Lower lobe of right lung (tissue), 2 donors: Measurements from ENCODE around the gene PKP3. TPM values are rescaled to one million over a fixed set of nuclear protein-coding genes. Genes with fewer than 3 reads are reported as not detected.

Experiments used
- ATAC-seq, 2 donors: fragments of 200-7000 bp; cut with Tn5 transposase; one replicate each; pipeline ENCODE4 v1.9.1; 2020 to 2022; ENCODE audit warnings: mild to moderate bottlenecking in 2 of 2, moderate library complexity in 2 of 2
- DNase-seq: peaks from one replicate; pipeline ENCODE4 v3.0.0-alpha.2; 2020
- H3K27ac ChIP-seq: fragments of 200-600 bp; one replicate; pipeline ENCODE4 v1.8.0; 2022
- H3K27me3 ChIP-seq: fragments of 200-600 bp; one replicate; pipeline ENCODE4 v1.8.0; 2022; ENCODE audit warnings: low read depth
- H3K36me3 ChIP-seq: fragments of 200-600 bp; one replicate; pipeline ENCODE4 v1.8.0; 2022; ENCODE audit warnings: mild to moderate bottlenecking
- H3K4me1 ChIP-seq: fragments of 200-600 bp; one replicate; pipeline ENCODE4 v1.8.0; 2022
- H3K4me3 ChIP-seq: fragments of 200-600 bp; one replicate; pipeline ENCODE4 v1.8.0; 2022; ENCODE audit warnings: mild to moderate bottlenecking
- H3K9me3 ChIP-seq: fragments of 200-600 bp; one replicate; pipeline ENCODE4 v1.8.0; 2022
- CTCF ChIP-seq: fragments of 200-600 bp; IDR thresholded peaks from one replicate; pipeline ENCODE4 v1.8.0; 2022; ENCODE audit warnings: antibody characterized with exemption, mild to moderate bottlenecking
- intact Hi-C: fragments of 100-400 bp; cut with DNase I; formaldehyde crosslinking; loops from one replicate; pipeline ENCODE4 v1.11.0; 2022
- total RNA-seq: library from RNA; stranded (reverse); fragmentation: NEBNext Ultra II Directional; extraction: Animal tissue kit (Norgen Biotek cat#: 25700); gene quantifications from one replicate; pipeline ENCODE4 v1.2.1, GENCODE V29; 2021
- donor health status: DM: no; HTN: yes; CAD: no; lungs with severe emphysema.

The PKP3 gene
- total RNA-seq, 1 donor from 2014 or later, result 23.1 TPM

GRCh38 chr11:350723-351255 is 43.2 kb upstream of the PKP3 start:
- intact Hi-C loops, result loop anchor here (10.0 kb wide), 1 partner anchor 46 kb away; the partner anchor contains the start of gene IFITM2
- Histone ChIP-seq H3K4me3 (no peak overlapping the region), H3K4me1 (peaks cover 32% of the 10 kb centered on the region), H3K36me3 (no peaks in the 10 kb centered on the region), H3K9me3 (no peaks in the 10 kb centered on the region), H3K27ac (no peak overlapping the region), H3K27me3 (no peaks in the 10 kb centered on the region)
- DNase-seq (no peak), ATAC-seq (no peak)
- no peak for TF ChIP-seq CTCF

DNA sequence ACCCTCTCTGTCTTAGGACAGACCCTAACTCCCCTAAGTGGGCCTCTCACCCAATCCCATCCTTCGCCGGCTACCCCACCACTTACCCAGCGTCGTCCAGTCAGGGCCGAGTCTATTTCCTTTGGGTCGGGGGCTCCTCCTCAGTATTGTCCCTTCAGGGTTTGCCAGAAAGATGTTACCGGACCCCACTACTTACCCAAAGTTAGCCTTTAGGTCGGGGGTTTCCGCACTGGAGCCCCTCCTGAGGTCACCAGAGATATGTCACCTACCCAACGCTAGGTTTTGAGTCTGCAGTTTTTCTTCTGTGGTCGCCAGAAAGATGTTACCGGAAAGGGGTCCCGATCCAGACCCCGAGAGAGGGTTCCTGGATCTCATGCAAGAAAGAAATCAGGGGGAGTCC is 42.6 kb upstream of the PKP3 start:
- DNase-seq (no peak), ATAC-seq (no peak)
- Histone ChIP-seq H3K9me3 (no peaks in the 10 kb centered on the region), H3K4me1 (peaks cover 32% of the 10 kb centered on the region), H3K27me3 (no peaks in the 10 kb centered on the region), H3K4me3 (no peak overlapping the region), H3K36me3 (no peaks in the 10 kb centered on the region), H3K27ac (no peak overlapping the region)
- no peak for TF ChIP-seq CTCF
- intact Hi-C loops, result loop anchor here (10.0 kb wide), 1 partner anchor 47 kb away; the partner anchor contains the start of gene IFITM2

DNA sequence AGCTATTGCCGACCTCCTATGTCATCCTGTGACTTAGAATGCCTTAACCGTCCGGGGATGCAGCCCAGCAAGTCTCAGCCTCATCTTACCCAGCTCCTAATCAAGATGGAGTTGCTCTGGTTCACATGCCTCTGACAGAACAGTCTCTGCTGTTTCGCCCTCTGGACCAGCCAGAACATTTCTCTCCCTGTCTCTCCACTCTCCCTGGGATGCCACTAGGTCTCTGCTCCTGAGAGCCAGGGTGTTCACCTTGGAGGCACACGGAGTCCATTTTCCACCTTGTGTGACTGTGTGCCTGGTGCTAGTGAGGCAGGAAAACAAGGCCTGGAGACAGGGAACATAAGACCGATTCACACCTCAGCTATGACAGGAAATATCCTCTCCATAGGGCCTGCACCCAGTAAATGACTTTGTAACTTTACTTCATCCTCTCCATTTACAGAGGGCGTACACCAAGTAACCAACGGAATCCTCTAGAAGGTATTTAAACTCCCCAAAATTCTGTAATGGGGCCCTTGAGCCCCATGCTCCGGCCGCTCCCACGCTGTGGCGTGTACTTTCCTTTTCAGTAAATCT is 41.5 kb upstream of the PKP3 start:
- Histone ChIP-seq H3K27me3 (no peaks in the 10 kb centered on the region), H3K27ac (peak overlapping the region; percentile 96), H3K4me3 (no peak overlapping the region), H3K36me3 (no peaks in the 10 kb centered on the region), H3K9me3 (no peaks in the 10 kb centered on the region), H3K4me1 (peaks cover 32% of the 10 kb centered on the region)
- no peak for ATAC-seq
- no peak for DNase-seq
- no peak for TF ChIP-seq CTCF
- intact Hi-C loops, result loop anchor here (10.0 kb wide), 1 partner anchor 48 kb away; the partner anchor contains the start of gene IFITM2

GRCh38 chr11:353179-353873 is 40.7 kb upstream of the PKP3 start:
- no peaks in the 10 kb centered on the region for H3K27me3 ChIP-seq
- H3K36me3 ChIP-seq, result no peaks in the 10 kb centered on the region
- intact Hi-C loops, result loop anchor here (10.0 kb wide), 1 partner anchor 49 kb away; the partner anchor contains the start of gene IFITM2
- peak overlapping the region; percentile 96 for H3K27ac ChIP-seq
- H3K9me3 ChIP-seq, result no peaks in the 10 kb centered on the region
- DNase-seq (peak; percentile 73), ATAC-seq (peak; percentile 30 to 36)
- no peak overlapping the region for H3K4me3 ChIP-seq
- peaks cover 32% of the 10 kb centered on the region for H3K4me1 ChIP-seq
- no peak for TF ChIP-seq CTCF

GRCh38 chr11:355581-356458 is 38.2 kb upstream of the PKP3 start:
- Histone ChIP-seq H3K27me3 (no peaks in the 10 kb centered on the region), H3K9me3 (no peaks in the 10 kb centered on the region), H3K4me1 (peaks cover 32% of the 10 kb centered on the region), H3K4me3 (peak overlapping the region; percentile 51), H3K27ac (peak overlapping the region; percentile 96), H3K36me3 (no peaks in the 10 kb centered on the region)
- peak; percentile 92 for DNase-seq
- peak; percentile 91 to 92 for ATAC-seq
- TF ChIP-seq CTCF, result no peak
- intact Hi-C loops, result loop anchor here (10.0 kb wide), 1 partner anchor 51 kb away; the partner anchor contains the start of gene IFITM2
